ENCODE data around the gene ITFG2. TPM values are rescaled to one million over a fixed set of nuclear protein-coding genes. Genes with fewer than 3 reads are reported as not detected.
A peak's percentile ranks its signal among the peaks of the same experiment; 100 is the strongest.

Gene ITFG2
- total and polyA plus RNA-seq, 2 donors: 23.2 to 27.2 TPM

- 13% methylated on average over 25 of the region's 25 CpGs for whole genome bisulfite sequencing
- no peak overlapping the region for H3K4me3 ChIP-seq (ENCODE audit: low read depth, low read length)
- DNase-seq (ENCODE audit: extremely low spot score): no peak
These were observed 28.4 kb upstream of the ITFG2 start for GRCh38 chr12:2783936-2784600.

GRCh38 chr12:2785017-2785416 is 27.5 kb upstream of the ITFG2 start:
- no peaks in the 10 kb centered on the region for H3K4me1 ChIP-seq (ENCODE audit: insufficient read depth)
- no peak for DNase-seq (ENCODE audit: extremely low spot score)
- H3K4me3 ChIP-seq (ENCODE audit: low read depth, low read length): no peak overlapping the region
- H3K27ac ChIP-seq (ENCODE audit: low read depth): no peak overlapping the region
- WGBS: 47% methylated on average over 5 of the region's 5 CpGs
- no peaks in the 10 kb centered on the region for H3K36me3 ChIP-seq (ENCODE audit: insufficient read depth)

More at GRCh38 chr12:2783936-2784600, 28.4 kb upstream of the ITFG2 start:
- Histone ChIP-seq H3K36me3 (ENCODE audit: insufficient read depth) (no peaks in the 10 kb centered on the region), H3K4me1 (ENCODE audit: insufficient read depth) (no peaks in the 10 kb centered on the region), H3K27ac (ENCODE audit: low read depth) (no peak overlapping the region)

- Histone ChIP-seq H3K27ac (ENCODE audit: low read depth) (no peak overlapping the region), H3K36me3 (ENCODE audit: insufficient read depth) (no peaks in the 10 kb centered on the region), H3K4me1 (ENCODE audit: insufficient read depth) (no peaks in the 10 kb centered on the region), H3K4me3 (ENCODE audit: low read depth, low read length) (no peak overlapping the region)
- DNase-seq (ENCODE audit: extremely low spot score): no peak
- 75% methylated on average over 6 of the region's 6 CpGs for WGBS
These were observed 21.4 kb upstream of the ITFG2 start for GRCh38 chr12:2791089-2791488.

- H3K4me1 ChIP-seq (ENCODE audit: insufficient read depth): no peaks in the 10 kb centered on the region
- no peak overlapping the region for H3K27ac ChIP-seq (ENCODE audit: low read depth)
- 78% methylated on average over 25 of the region's 25 CpGs for WGBS
- H3K36me3 ChIP-seq (ENCODE audit: insufficient read depth): no peaks in the 10 kb centered on the region
- H3K4me3 ChIP-seq (ENCODE audit: low read depth, low read length): no peak overlapping the region
- DNase-seq (ENCODE audit: extremely low spot score): no peak
These were observed 19.6 kb upstream of the ITFG2 start for GRCh38 chr12:2792671-2793500.

- Histone ChIP-seq H3K36me3 (ENCODE audit: insufficient read depth) (no peaks in the 10 kb centered on the region), H3K4me1 (ENCODE audit: insufficient read depth) (no peaks in the 10 kb centered on the region), H3K4me3 (ENCODE audit: low read depth, low read length) (no peak overlapping the region), H3K27ac (ENCODE audit: low read depth) (no peak overlapping the region)
- WGBS: 92% methylated on average over 21 of the region's 21 CpGs
- DNase-seq (ENCODE audit: extremely low spot score): no peak
These were observed 18.9 kb upstream of the ITFG2 start for GRCh38 chr12:2793561-2793960.

- 2% methylated on average over 49 of the region's 49 CpGs for WGBS
- peak overlapping the region; percentile 95 for H3K4me3 ChIP-seq (ENCODE audit: low read depth, low read length)
- H3K36me3 ChIP-seq (ENCODE audit: insufficient read depth): peaks cover 2% of the 10 kb centered on the region
- H3K4me1 ChIP-seq (ENCODE audit: insufficient read depth): no peaks in the 10 kb centered on the region
- H3K27ac ChIP-seq (ENCODE audit: low read depth): peak overlapping the region; percentile 67
- no peak for DNase-seq (ENCODE audit: extremely low spot score)
These were observed 18.2 kb upstream of the ITFG2 start for GRCh38 chr12:2794191-2794735.

- under 1% methylated on average over 63 of the region's 63 CpGs for WGBS
- Histone ChIP-seq H3K4me3 (ENCODE audit: low read depth, low read length) (peak within 1 kb of the TSS; percentile 95), H3K4me1 (ENCODE audit: insufficient read depth) (no peaks in the 10 kb centered on the region), H3K36me3 (ENCODE audit: insufficient read depth) (peaks cover 2% of the 10 kb centered on the region), H3K27ac (ENCODE audit: low read depth) (peak within 1 kb of the TSS; percentile 67)
- DNase-seq (ENCODE audit: extremely low spot score): peak; percentile 83
These were observed 17.7 kb upstream of the ITFG2 start, which contains the start of gene FKBP4 for GRCh38 chr12:2794736-2795289. FKBP4 (plus strand) TSS chr12:2794970; CDS start chr12:2795140, 170 bp downstream.

GRCh38 chr12:2795291-2796186 is 16.9 kb upstream of the ITFG2 start:
- no peak overlapping the region for H3K27ac ChIP-seq (ENCODE audit: low read depth)
- no peak for DNase-seq (ENCODE audit: extremely low spot score)
- peak overlapping the region; percentile 95 for H3K4me3 ChIP-seq (ENCODE audit: low read depth, low read length)
- under 1% methylated on average over 111 of the region's 111 CpGs for WGBS
- H3K4me1 ChIP-seq (ENCODE audit: insufficient read depth): no peaks in the 10 kb centered on the region
- peaks cover 2% of the 10 kb centered on the region for H3K36me3 ChIP-seq (ENCODE audit: insufficient read depth)

- WGBS: 9% methylated on average over 14 of the region's 14 CpGs
- DNase-seq (ENCODE audit: extremely low spot score): no peak
- peaks cover 5% of the 10 kb centered on the region for H3K36me3 ChIP-seq (ENCODE audit: insufficient read depth)
- H3K4me3 ChIP-seq (ENCODE audit: low read depth, low read length): peak overlapping the region; percentile 95
- no peak overlapping the region for H3K27ac ChIP-seq (ENCODE audit: low read depth)
- no peaks in the 10 kb centered on the region for H3K4me1 ChIP-seq (ENCODE audit: insufficient read depth)
These were observed 16.2 kb upstream of the ITFG2 start for GRCh38 chr12:2796187-2796666.

- Histone ChIP-seq H3K4me1 (ENCODE audit: insufficient read depth) (no peaks in the 10 kb centered on the region), H3K27ac (ENCODE audit: low read depth) (no peak overlapping the region), H3K4me3 (ENCODE audit: low read depth, low read length) (no peak overlapping the region), H3K36me3 (ENCODE audit: insufficient read depth) (peaks cover 5% of the 10 kb centered on the region)
- no peak for DNase-seq (ENCODE audit: extremely low spot score)
- WGBS: 56% methylated on average over 7 of the region's 7 CpGs
These were observed 14.6 kb upstream of the ITFG2 start for GRCh38 chr12:2797721-2798418.

GRCh38 chr12:2800046-2800570 is 12.4 kb upstream of the ITFG2 start:
- Histone ChIP-seq H3K4me1 (ENCODE audit: insufficient read depth) (no peaks in the 10 kb centered on the region), H3K36me3 (ENCODE audit: insufficient read depth) (peaks cover 5% of the 10 kb centered on the region), H3K4me3 (ENCODE audit: low read depth, low read length) (no peak overlapping the region), H3K27ac (ENCODE audit: low read depth) (no peak overlapping the region)
- WGBS: 89% methylated on average over 3 of the region's 3 CpGs
- DNase-seq (ENCODE audit: extremely low spot score): no peak

- Histone ChIP-seq H3K4me3 (ENCODE audit: low read depth, low read length) (no peak overlapping the region), H3K27ac (ENCODE audit: low read depth) (no peak overlapping the region), H3K4me1 (ENCODE audit: insufficient read depth) (no peaks in the 10 kb centered on the region), H3K36me3 (ENCODE audit: insufficient read depth) (peaks cover 5% of the 10 kb centered on the region)
- DNase-seq (ENCODE audit: extremely low spot score): no peak
- WGBS: 73% methylated on average over 16 of the region's 16 CpGs
These were observed 11.3 kb upstream of the ITFG2 start for GRCh38 chr12:2801044-2801783.
